ENCODE results near the gene CFAP46. TPM values are rescaled to one million over a fixed set of nuclear protein-coding genes. Genes with fewer than 3 reads are reported as not detected.
"Not testable (repeated sequence)": the region's sequence is repeated elsewhere in the genome, so short reads cannot be mapped to it uniquely, and the experiment has no call there.

The CFAP46 gene
- total and polyA plus RNA-seq, 2 experiments from 2014 or later = 2.2 to 2.4 TPM

DNA sequence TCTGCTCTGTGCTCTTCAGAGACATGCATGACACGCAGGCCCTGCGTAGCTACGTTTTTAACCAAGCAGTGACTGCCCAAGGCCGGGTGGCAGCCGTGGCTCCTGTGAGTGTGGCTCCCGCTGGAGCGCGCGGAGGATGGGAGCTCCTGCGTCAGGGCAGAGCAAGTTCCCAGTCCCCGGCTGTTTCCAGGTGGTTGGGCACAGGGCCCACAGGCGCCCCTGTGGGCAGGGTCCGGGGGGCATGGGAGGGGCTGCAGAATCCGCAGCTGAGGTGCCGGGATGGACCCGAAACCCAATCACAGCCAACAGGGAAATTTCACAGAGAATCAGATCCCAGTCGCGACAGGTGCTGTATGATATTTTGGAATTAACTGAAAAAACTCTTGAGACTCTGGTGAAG is 166.2 kb downstream of the CFAP46 start:
- no peaks in the 10 kb centered on the region for H3K9me3 ChIP-seq (ENCODE audit: low read depth)
- no peak overlapping the region for H3K27ac ChIP-seq
- H3K4me1 ChIP-seq (ENCODE audit: insufficient read depth) = no peaks in the 10 kb centered on the region
- no peaks in the 10 kb centered on the region for H4K20me1 ChIP-seq (ENCODE audit: insufficient read depth, poor library complexity, severe bottlenecking)
- WGBS (ENCODE audit: low lambda C conversion rate, missing lambda C conversion rate) = 96% methylated on average over 18 of the region's 18 CpGs
- no peak overlapping the region for H2AFZ ChIP-seq
- TF ChIP-seq EZH2 (IDR thresholded peaks at IDR 0.05; ENCODE audit: borderline replicate concordance) (no peak), EZH2phosphoT487 (IDR thresholded peaks at IDR 0.05; ENCODE audit: low read depth, severe bottlenecking, unreplicated experiment) (no peak)
- TF ChIP-seq, protein P1, sequence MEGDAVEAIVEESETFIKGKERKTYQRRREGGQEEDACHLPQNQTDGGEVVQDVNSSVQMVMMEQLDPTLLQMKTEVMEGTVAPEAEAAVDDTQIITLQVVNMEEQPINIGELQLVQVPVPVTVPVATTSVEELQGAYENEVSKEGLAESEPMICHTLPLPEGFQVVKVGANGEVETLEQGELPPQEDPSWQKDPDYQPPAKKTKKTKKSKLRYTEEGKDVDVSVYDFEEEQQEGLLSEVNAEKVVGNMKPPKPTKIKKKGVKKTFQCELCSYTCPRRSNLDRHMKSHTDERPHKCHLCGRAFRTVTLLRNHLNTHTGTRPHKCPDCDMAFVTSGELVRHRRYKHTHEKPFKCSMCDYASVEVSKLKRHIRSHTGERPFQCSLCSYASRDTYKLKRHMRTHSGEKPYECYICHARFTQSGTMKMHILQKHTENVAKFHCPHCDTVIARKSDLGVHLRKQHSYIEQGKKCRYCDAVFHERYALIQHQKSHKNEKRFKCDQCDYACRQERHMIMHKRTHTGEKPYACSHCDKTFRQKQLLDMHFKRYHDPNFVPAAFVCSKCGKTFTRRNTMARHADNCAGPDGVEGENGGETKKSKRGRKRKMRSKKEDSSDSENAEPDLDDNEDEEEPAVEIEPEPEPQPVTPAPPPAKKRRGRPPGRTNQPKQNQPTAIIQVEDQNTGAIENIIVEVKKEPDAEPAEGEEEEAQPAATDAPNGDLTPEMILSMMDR (IDR thresholded peaks at IDR 0.05; ENCODE audit: poor library complexity) = no peak
- DNase-seq (ENCODE audit: low spot score) = no peak
- no peaks in the 10 kb centered on the region for H3K79me2 ChIP-seq
- H3K27me3 ChIP-seq = no peaks in the 10 kb centered on the region
- no peaks in the 10 kb centered on the region for H3K9me2 ChIP-seq (replicated peaks; ENCODE audit: insufficient read depth)
- H3K4me2 ChIP-seq = no peak overlapping the region
- H3K4me3 ChIP-seq = no peak overlapping the region
- H3K36me3 ChIP-seq (replicated peaks; ENCODE audit: insufficient read depth, low read depth) = no peaks in the 10 kb centered on the region

DNA sequence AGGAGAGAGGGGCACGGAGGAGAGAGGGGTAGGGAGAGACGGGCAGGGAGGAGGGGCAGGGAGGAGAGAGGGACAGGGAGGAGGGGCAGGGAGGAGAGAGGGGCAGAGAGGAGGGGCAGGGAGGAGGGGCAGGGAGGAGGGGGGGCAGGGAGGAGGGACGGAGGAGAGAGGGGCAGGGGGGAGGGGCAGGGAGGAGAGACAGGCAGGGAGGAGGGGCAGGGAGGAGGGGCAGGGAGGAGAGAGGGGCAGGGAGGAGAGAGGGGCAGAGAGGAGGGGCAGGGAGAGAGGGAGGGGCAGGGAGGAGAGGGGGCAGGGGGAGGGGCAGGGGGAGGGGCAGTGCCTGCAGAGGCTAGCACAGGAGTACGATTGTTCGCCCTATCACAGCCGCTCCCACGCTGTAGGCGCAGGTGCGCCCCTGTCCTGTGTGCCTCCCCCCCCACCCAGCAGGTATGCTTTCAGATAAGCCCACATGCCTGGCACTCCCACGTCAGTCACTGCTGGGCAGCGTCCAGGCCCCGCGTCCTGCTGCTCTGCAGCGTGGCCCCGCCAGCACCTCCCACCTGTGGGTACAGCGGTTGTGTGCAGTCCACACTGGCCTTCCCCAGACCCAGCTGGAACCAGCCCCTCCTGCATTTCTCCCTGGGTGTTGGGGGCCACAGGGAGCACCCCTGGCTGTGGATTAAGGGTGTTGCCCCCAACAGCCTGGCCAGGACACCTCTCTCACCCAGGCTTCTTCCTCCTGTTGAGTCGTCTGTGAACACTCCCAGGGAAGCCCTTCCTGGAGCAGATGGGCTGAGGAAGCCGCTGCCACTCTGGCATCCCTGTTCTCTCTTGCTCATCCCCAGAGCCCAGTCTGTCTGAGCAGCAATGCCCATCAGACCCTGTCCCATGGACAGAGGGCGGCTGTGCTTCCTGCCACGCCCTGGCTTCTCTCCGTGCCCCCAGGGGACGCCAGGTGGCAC is 167.2 kb downstream of the CFAP46 start:
- Histone ChIP-seq H3K27me3 (no peaks in the 10 kb centered on the region), H2AFZ (no peak overlapping the region), H3K27ac (no peak overlapping the region), H3K36me3 (replicated peaks; ENCODE audit: insufficient read depth, low read depth) (no peaks in the 10 kb centered on the region), H3K4me3 (no peak overlapping the region), H3K79me2 (no peaks in the 10 kb centered on the region), H4K20me1 (ENCODE audit: insufficient read depth, poor library complexity, severe bottlenecking) (no peaks in the 10 kb centered on the region), H3K9me3 (ENCODE audit: low read depth) (no peaks in the 10 kb centered on the region), H3K4me2 (no peak overlapping the region), H3K4me1 (ENCODE audit: insufficient read depth) (no peaks in the 10 kb centered on the region), H3K9me2 (replicated peaks; ENCODE audit: insufficient read depth) (no peaks in the 10 kb centered on the region)
- 85% methylated on average over 11 of the region's 22 CpGs for WGBS (ENCODE audit: low lambda C conversion rate, missing lambda C conversion rate)
- TF ChIP-seq, protein P1 (IDR thresholded peaks at IDR 0.05; ENCODE audit: poor library complexity) = no peak
- TF ChIP-seq EZH2phosphoT487 (IDR thresholded peaks at IDR 0.05; ENCODE audit: low read depth, severe bottlenecking, unreplicated experiment) = no peak
- TF ChIP-seq EZH2 (IDR thresholded peaks at IDR 0.05; ENCODE audit: borderline replicate concordance) = no peak
- peak; percentile 64 for DNase-seq (ENCODE audit: low spot score)

DNA sequence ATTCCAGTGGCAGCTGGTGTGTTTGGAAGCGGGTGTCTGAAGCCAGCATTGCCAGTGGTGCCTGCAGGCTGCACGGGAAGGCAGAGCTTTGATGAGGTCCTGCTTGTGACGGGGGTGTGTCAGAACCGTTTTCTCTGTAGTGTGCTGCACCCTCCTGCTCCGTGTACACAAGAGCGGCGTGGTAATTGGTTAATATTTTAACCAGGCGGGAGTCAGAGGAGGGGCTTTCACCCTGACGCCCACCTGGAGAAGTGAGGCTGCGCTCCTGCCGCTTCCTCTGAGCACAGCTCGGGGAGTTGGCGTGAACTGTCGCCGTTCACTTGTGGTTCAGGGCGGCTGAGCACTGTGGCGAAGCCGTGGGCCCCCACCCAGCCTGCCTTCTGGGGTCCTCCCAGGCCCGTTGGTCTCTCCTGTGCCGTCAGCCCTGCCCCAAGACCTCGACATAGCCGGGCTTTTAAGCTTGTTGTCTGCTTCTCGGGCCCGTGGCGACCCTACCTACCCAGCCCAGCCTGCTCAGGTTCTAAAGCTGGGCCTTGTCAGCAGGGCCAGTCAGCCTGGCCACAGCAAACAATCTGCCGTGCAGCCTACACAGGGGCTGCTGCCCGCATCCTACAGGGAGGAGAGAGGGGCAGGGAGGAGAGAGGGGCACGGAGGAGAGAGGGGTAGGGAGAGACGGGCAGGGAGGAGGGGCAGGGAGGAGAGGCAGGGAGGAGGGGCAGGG is 168.0 kb downstream of the CFAP46 start:
- H3K4me2 ChIP-seq = peak overlapping the region; percentile 49
- H2AFZ ChIP-seq = no peak overlapping the region
- H3K27ac ChIP-seq = peak overlapping the region; percentile 69
- H3K4me3 ChIP-seq = no peak overlapping the region
- no peaks in the 10 kb centered on the region for H3K9me3 ChIP-seq (ENCODE audit: low read depth)
- H4K20me1 ChIP-seq (ENCODE audit: insufficient read depth, poor library complexity, severe bottlenecking) = no peaks in the 10 kb centered on the region
- no peaks in the 10 kb centered on the region for H3K36me3 ChIP-seq (replicated peaks; ENCODE audit: insufficient read depth, low read depth)
- TF ChIP-seq EZH2 (IDR thresholded peaks at IDR 0.05; ENCODE audit: borderline replicate concordance) = no peak
- TF ChIP-seq, protein P1 (IDR thresholded peaks at IDR 0.05; ENCODE audit: poor library complexity) = no peak
- TF ChIP-seq EZH2phosphoT487 (IDR thresholded peaks at IDR 0.05; ENCODE audit: low read depth, severe bottlenecking, unreplicated experiment) = no peak
- no peaks in the 10 kb centered on the region for H3K27me3 ChIP-seq
- H3K4me1 ChIP-seq (ENCODE audit: insufficient read depth) = no peaks in the 10 kb centered on the region
- no peaks in the 10 kb centered on the region for H3K79me2 ChIP-seq
- DNase-seq (ENCODE audit: low spot score) = peak; percentile 47
- 55% methylated on average over 27 of the region's 29 CpGs for WGBS (ENCODE audit: low lambda C conversion rate, missing lambda C conversion rate)
- H3K9me2 ChIP-seq (replicated peaks; ENCODE audit: insufficient read depth) = no peaks in the 10 kb centered on the region

DNA sequence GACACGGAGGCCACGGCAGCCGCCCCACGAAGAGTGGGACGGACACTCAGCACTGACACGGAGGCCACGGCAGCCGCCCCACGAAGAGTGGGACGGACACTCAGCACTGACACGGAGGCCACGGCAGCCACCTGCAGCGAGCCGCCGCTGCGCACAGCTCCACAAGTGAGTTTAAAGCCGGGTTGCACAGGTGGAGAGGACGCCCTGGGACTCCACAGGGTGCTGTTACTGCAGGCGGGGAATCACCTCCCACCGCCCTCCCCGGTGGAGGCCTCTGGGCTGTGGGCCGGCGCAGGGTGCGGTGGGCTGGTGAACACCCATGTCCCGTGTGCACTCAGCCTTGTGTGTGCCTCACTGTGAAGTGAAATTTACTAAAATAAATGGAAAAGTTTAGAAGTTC is 169.6 kb downstream of the CFAP46 start:
- H3K27ac ChIP-seq; H3K4me2 ChIP-seq; H3K27me3 ChIP-seq; H3K79me2 ChIP-seq; H3K9me3 ChIP-seq (ENCODE audit: low read depth); H2AFZ ChIP-seq; DNase-seq (ENCODE audit: low spot score); H3K9me2 ChIP-seq (replicated peaks; ENCODE audit: insufficient read depth); H3K4me3 ChIP-seq; H4K20me1 ChIP-seq (ENCODE audit: insufficient read depth, poor library complexity, severe bottlenecking); H3K4me1 ChIP-seq (ENCODE audit: insufficient read depth); H3K36me3 ChIP-seq (replicated peaks; ENCODE audit: insufficient read depth, low read depth): not testable (repeated sequence)
- WGBS (ENCODE audit: low lambda C conversion rate, missing lambda C conversion rate) = 96% methylated on average over 10 of the region's 25 CpGs

Measured in hepatocyte (in vitro differentiated cells).